HG03571 (cell line): Measurements from ENCODE around the gene FAM149A.

Source experiments
- ATAC-seq: cut with Tn5 transposase; IDR thresholded peaks from one replicate; pipeline ENCODE4 v1.9.1; 2021; ENCODE audit not compliant: unreplicated experiment

Gene FAM149A

DNA sequence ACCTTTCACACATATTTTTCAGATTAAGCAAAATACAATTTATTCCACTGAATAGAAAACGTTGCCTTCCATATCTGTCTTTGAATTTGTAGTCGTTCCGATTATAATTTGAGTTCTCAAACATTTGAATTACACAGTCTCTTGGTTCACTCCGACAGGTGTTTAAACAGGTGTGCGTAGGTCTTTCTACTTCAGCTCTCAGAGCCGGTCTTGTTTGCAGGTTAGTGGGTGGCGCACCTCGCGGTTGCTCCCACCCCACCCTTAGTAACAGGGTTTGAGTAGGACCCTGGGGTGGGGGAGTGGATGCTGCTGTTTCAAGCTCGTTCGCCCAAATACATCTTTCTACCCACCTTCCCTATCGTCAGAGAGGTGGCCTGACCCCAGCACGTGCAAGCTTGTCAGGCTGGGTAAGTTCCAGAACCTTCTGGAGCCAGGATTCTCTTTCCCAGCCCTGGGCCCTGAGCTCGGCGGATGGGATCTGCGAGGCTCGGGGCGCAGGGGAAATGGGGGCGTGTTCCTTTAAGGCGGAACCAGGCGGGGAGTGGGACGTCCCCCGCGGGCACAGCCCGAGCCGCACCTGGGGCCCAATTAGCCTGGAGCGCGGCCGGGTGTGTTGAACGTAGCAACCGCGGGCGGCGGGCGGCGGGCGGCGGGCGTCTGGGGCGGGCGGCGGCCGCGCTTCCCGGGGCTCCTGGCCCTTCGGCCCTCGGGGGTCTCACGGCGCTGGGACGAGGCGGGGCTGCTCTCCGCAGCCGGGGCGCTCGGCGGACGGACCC, at the start of gene FAM149A:
TSS of gene FAM149A (plus strand) at position 591 of the 776 bp plus-strand sequence.
- peak; percentile 74 for ATAC-seq

DNA sequence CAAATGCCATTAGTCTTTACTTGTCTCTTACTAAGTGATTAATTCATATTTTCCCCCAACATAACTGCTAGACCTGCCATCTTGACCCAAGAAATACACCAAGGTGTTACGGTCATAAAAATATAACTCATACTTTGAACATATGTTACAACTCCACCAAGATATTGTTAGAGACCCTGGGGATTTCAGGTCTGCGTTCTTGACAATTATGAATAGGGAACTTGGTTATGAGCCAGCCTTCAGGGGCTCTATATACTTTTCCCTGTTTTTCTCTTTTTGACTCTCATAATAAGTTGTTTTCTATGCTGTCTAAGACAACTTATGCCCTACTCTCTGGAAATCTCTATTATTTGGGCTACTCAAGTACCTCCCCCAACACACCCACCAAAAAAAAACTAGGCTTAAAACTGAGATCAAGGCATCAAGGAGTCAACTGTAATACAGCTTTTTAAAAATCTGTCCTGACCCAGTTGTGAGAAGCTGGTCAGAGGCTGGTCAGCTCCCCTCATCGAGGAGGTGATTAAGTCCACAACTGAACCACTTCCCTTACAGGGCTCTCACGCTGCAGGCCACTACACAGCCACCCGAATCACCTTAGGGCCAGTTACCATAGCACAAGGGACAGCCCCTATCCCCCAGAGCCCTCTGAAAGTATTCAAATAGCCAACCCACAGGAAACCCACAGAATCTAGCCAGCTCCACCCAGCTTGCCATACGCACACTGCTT, 46.1 kb upstream of the FAM149A start:
- ATAC-seq: peak; percentile 100

DNA sequence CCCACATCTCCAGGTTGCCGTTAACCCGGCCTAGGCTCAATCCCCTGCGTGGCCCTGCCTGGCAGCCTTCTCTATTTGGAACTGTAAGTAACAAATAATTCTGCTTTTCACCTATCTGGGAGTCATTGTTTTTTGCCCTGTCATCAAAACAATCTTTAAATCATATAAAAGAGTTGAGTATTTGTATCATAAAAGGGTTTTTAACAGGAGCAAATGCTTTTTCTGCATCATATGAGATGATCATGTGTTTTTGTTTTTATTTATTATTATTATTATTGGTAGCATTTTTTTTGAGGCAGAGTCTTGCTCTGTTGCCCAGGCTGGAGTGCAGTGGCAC, 45.6 kb upstream of the FAM149A start:
- no peak for ATAC-seq

DNA sequence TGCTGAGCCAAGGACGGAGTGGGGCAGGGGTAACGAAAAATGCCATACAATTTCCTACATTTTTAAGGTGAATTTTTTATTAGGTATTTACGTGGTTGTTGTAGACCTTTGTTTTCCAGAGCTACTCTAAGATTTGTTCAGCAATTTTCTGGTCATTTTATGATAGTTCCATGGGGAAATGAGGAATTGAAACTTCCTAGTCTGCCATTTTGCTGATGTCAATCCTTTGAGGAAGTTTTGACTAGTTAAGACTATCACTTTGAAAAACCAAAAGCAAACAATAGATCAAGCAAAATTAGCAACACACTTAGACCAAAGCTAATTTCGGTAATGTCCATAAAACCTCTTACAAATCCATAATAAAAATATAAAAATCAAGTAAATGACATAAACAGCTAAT, 42.6 kb upstream of the FAM149A start:
- no peak for ATAC-seq

DNA sequence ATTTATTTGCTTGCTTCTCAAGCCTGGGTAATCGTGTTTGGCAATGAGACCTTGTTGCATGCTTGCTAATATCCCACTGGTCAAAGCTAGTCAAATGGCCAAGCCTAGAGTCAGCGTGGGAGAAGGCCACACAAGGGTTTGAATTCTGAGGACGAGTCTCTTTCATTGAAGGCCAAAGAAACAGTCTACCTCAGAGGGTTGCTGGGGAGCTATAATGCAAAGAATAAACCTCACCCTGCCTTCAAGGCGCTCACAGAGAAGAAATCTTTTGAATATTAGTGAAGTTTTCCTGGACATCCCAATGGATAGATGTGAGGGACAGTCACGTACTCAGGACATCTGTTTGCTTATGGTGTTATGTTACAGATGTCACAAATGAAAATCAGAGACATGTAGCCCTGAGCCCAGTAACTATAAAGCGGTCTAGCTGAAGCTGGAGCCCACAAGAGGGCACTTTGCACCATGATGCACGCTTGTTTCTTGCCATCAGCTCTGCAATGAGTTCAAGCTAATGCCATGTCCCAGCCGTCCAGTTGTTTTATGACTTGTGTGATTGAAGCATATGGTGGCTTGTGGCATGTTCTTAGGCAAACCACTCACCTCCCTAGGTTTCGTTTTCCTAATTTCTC, 36.6 kb upstream of the FAM149A start:
- peak; percentile 80 for ATAC-seq

DNA sequence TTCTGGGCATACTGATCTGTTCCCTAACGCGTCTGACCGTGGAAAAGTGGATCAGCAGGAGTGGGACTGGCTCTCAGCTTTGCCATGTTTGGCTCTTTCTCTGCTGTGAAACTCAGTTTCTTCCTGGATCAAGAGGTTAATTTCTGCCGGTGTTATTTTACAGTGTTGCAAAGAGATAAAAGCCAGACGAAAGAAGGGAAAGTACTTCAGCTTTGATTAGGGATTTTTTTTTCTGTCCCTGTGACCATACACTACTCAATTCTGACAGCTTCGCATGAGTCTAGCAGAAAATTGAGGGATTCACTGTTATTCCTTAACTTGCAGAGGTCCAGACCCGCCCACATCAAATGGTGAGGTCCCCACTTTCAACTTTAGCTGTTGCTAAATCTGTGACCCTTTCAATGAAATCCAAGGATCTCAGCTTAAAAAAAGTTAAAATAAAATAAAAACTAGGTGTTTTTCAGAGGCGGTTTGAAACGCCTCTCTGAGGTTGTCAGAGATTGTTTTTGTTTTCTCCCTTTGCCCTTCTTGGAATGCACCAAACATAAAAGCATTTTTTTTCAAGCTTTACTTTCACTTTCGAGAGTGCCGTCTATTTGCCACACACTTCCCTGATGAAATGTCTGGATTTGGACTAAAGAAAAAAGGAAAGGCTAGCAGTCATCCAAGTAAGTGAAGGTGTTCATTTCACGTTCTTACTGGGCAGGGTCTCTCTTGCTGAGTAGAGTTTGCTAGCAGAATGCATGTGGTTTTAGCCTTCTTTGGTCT, 35.7 kb upstream of the FAM149A start, which contains the start of gene TLR3:
TSS of gene TLR3 (plus strand) at position 576 of the 768 bp plus-strand sequence. CDS start 7,464 bp downstream, outside the sequence.
- ATAC-seq: no peak

DNA sequence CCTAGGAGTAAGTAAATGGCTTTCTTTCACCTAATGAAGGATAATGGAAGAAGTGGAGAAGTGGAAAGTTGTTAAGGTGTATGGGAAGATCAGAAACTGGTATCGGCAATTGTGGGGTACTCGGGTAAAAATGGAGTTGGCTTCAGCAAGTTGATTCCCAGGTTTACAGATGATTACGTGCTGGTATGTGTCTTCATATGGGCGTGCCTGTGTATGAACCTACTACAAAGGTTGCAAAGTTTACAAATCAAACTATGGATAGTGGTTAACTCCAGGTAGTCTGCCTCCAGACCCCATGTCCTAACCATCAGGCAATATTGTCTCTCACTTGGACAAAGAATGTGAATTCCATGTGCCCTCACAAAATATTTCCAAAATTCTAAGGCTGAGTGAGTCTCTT, 34.8 kb upstream of the FAM149A start:
- ATAC-seq: no peak

DNA sequence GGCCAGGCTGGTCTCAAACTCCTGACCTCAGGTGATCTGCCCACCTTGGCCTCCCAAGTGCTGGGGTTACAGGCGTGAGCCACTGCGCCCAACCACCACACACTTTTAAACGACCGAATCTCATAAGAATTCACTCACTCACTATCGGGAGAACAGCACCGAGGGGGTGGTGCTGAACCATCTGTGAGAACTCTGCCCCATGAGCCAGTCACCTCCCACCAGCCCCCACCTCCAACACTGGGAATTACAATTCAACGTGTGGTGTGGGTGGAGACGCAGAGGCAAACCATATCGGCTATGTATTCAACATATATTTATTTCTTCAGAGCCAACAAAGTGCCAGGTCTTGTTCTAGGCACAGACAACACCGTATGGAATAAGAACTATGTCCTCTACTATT, 32.0 kb upstream of the FAM149A start:
- no peak for ATAC-seq

DNA sequence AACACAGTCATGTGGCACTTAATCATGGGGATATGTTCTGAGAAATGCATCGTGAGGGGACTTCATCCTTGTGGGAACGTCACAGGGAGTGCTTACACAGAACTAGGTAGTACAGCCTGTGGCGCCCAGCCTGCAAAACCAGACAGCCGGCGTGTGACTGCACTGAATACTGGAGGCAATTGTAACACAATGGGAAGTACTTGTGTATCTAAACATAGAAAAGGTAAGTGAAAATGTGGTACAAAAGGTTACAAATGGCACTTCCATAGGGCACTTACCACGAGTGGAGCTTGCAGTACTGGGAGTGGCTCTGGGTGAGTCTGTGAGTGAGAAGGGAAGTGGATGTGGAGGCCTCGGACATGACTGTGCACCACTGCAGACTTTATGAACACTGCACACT, 30.3 kb upstream of the FAM149A start:
- ATAC-seq: no peak

DNA sequence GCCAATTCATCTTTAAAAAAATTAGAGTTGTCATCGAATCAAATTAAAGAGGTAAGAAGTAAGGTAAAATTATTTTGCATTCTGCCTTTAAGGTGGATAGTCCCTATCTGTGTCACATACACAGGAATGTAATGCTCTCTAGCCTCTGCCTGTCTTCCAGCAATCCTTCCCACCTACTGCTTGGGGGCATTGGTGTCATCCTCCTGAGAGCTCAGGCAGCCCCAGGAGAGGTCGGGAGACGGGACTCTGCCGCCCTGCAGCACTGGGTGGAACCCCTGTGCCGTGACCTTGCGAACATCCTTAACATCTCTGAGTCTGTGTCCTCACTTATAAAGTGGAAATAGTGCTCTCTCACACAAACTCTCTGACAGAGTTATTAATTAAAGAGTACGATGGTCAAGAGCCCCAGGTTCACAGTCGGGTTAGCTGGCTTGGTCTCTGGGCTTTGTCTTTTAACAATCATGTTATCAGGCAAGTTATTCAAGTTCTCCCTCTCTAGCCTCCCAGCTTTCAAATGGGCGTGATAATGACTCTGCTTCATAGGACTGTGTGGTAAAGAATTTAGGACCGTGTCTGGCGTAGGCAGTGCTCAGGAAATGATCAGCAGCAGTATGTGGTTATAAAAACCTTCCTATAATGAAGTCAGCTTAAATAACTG, 25.4 kb upstream of the FAM149A start:
- ATAC-seq: no peak

DNA sequence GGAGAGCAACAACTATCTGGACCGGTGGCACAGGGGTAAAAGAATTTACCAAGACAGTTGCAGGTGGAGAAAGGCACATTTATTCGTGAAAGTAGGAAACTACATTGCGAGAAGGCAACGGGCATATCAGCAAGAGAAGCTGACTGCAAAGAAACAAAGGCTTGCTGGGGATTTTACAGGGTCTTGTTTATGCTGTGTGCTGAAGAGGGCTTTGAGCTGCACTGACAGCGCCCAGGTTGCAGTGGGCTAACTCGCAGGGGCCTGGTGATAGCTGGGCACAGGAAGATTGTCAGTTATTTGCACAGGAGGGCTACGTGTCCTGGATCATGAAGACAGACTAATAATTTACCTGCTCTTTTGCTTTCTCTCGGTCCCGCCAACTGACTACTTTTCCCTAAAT, 24.8 kb upstream of the FAM149A start:
- no peak for ATAC-seq

DNA sequence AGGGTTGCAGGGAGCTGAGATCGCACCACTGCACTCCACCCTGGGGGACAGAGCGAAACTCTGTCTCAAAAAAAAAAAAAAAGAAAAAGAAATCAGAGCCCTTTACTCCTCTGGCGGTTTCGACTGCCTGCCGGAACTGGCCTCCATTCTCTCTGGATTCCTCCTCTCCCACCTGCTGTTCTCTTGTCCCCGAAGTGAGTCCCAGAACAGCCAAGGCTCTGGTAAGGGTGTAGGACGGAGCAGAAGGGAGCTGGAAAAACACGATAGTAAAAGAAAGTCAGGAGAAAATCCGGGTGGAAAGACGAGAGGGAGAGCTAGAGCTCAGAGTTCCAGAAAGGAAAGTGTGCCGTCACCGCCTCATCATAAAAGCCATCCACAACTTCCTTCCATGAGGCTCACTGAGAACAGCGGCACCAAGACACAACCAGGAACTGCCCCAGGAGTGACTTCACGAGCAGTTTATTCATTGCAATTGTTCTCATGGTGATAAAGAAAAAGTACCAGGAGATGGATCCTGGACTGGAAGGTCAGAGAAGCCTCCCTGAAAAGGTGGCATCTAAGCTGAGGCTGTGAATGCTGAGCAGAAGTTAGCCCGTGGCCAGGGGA, 23.2 kb upstream of the FAM149A start:
- no peak for ATAC-seq

DNA sequence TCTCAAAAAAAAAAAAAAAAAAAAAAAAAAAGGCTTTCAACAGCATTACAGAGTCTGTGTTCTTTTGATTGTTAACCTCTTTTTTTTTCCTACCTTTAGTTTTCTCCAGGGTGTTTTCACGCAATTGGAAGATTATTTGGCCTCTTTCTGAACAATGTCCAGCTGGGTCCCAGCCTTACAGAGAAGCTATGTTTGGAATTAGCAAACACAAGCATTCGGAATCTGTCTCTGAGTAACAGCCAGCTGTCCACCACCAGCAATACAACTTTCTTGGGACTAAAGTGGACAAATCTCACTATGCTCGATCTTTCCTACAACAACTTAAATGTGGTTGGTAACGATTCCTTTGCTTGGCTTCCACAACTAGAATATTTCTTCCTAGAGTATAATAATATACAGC, 22.3 kb upstream of the FAM149A start:
- no peak for ATAC-seq

DNA sequence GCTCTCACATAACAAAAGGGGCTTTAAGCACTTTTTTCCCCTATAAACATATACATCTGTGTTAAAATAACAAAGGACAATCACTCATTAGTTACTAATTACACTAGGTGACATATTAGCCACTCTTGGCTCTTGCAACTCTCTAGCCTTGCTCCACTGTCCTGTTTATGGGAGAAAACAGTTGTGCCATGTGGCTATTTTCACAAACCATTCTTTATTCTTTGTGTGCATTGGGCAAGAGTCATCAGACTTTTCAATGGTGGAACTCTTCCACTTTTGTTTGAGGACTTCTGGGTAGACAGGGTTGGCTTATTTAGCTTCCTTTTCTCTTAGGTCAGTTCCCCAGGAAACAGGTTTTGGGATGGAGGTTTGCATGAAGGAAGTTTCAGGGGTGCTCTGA, 16.0 kb upstream of the FAM149A start:
- ATAC-seq: no peak

DNA sequence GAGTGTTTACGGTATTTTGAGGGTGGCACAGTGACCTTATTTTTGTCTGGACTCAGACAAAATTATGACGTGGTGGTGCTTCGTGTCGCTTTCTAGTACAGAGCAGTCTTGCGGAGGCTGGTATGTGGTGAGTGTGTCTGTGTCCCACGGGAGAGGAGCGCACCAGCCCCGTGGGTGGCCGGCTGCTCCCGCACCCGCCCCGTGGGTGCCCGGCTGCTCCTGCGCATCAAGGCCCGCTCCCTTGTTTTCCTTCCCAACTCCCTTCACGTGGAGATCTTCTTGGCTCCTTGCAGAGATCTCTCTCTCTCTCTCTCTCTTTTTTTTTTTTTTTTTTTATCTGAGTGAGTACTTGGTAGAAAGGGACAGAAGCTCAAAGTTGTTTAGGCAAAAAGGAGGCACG, 12.2 kb upstream of the FAM149A start:
- no peak for ATAC-seq

DNA sequence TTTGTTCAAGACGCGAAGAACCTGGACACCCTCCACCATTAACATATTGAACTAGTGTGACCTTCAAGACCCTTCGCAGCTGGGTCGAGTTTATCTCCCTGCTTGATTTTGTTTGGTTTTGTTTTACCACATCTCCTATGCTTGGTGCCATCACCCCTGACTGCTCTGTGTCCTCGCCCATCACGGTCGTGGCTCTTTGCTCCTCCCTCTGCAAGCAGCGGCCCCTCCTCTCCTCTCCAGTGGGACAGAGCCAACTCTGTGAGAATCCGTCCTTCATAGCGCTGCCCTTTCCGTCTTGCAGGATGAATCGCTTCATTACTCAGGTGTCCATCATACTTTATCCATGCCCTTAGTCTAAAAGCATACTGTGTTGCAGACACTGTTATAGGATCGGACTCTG, 9.1 kb upstream of the FAM149A start:
- no peak for ATAC-seq

DNA sequence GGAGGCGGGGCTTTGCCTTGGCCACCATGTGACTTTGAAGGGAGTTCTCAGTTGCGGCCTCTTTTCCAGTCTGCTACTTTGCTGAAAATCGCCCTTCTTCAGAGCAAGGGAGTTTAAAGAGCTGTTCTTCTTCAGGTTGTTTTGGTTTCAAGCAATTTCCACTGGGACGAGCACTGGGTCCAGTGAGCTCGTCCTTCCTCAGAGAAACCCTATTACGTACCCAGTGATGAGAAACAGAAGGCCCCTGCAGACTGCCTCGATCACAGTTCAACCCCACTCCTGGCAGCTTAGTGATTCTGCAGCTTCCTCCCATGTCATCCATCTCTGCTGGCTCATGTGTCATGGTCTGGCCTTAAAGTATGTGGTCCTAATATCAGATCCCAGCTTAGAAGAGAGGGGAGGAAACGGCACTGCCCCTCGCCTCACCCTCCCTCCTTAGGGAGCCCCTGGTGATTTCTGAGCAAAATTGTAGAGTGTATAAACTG, 7.8 kb upstream of the FAM149A start:
- ATAC-seq: no peak

DNA sequence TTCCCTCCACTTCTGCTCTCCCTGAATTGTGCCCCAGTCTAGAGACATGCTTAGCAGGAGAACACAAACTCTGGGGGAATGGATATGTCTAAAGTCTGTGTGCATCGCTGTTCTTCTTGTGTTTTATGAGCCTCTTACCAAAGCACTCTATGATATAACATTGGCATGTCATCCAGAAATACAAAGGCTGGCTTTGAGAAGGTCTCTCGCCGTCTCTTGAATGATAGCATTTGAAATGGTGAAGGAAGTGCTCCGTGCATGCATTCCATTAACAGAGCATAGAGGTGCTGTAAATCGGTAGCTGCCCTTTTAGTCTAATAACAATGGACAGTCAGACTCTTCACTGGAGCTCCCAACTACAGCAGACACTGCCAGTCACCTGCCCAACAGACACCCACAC, 7.1 kb upstream of the FAM149A start:
- no peak for ATAC-seq

DNA sequence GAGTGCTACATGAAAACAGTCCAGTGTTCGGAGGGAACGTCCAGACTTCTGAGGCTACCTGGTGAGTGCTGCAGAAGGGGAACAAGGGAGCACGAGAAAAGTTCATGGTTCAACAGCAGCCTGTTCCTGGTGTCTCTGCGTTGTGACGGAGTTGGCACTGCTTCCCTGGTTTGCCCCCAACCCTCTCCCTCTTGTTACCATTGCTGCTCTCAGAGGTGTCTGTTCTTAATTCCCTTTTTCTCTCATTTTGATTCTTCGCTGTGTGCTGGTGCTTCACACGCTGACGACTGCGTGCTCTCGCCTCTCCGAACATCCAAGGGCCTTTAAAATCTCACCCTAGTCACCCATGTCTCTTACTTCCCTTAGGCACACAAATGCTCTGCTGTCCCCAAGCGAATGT, 1.6 kb upstream of the FAM149A start:
- ATAC-seq: no peak
